CD4-positive, alpha-beta memory T cell (primary cell): ENCODE results near the gene KCNJ9. TPM values are rescaled to one million over a fixed set of nuclear protein-coding genes. Genes with fewer than 3 reads are reported as not detected.

Experiments
- CTCF ChIA-PET: fragments of 350-600 bp; sonication (Branson Sonifier 250); formaldehyde crosslinking; loops from one replicate; lab custom pipeline; 2021; ENCODE audit warnings: inconsistent platforms; ENCODE audit not compliant: partially characterized antibody; lab: Charles Lee
- POLR2A ChIA-PET: fragments of 350-600 bp; sonication (Branson Sonifier 250); formaldehyde crosslinking; loops from one replicate; lab custom pipeline; 2021; ENCODE audit not compliant: partially characterized antibody; lab: Charles Lee
- DNase-seq, 5 donors: peaks; one replicate each; pipeline versions ENCODE4 v3.0.0 to v3.0.0-alpha.2; 2020 to 2022; ENCODE audit warnings: mixed read lengths in 1 of 5
- H3K27ac ChIP-seq: one replicate; pipeline ENCODE4 v1.7.0; 2013; ENCODE audit warnings: low read depth, low read length
- H3K27me3 ChIP-seq: 2 replicates; pipeline ENCODE4 v1.7.0; 2013; ENCODE audit warnings: mild to moderate bottlenecking, low read length, moderate library complexity; ENCODE audit not compliant: insufficient read depth
- H3K36me3 ChIP-seq: 2 replicates; pipeline ENCODE4 v1.7.0; 2013; ENCODE audit warnings: mild to moderate bottlenecking, low read length, moderate library complexity; ENCODE audit not compliant: insufficient read depth
- H3K4me1 ChIP-seq: 2 replicates; pipeline ENCODE4 v1.7.0; 2013; ENCODE audit warnings: mild to moderate bottlenecking, low read length, moderate library complexity; ENCODE audit not compliant: insufficient read depth
- H3K4me3 ChIP-seq, 2 donors: one replicate each; pipeline ENCODE4 v1.7.0; 2013; ENCODE audit warnings: low read length in 2 of 2, mild to moderate bottlenecking in 1 of 2
- H3K9me3 ChIP-seq, 2 donors: one replicate each; pipeline ENCODE4 v1.7.0; 2013; ENCODE audit warnings: low read length in 2 of 2, control low read depth in 1 of 2; ENCODE audit not compliant: control insufficient read depth in 1 of 2
- H3K27ac Mint-ChIP-seq, 7 donors: one replicate each; pipeline ENCODE4 v1.8.0; 2020 to 2021; ENCODE audit warnings: mixed read lengths in 7 of 7, mild to moderate bottlenecking in 6 of 7, inconsistent platforms in 3 of 7, moderate library complexity in 3 of 7
- H3K27me3 Mint-ChIP-seq, 2 donors: one replicate each; pipeline ENCODE4 v1.8.0; 2020 to 2021; ENCODE audit warnings: mixed read lengths in 2 of 2
- H3K36me3 Mint-ChIP-seq, 2 donors: one replicate each; pipeline ENCODE4 v1.8.0; 2020 to 2021; ENCODE audit warnings: mixed read lengths in 2 of 2, inconsistent platforms in 1 of 2, mild to moderate bottlenecking in 1 of 2
- H3K4me1 Mint-ChIP-seq, 4 donors: one replicate each; pipeline ENCODE4 v1.8.0; 2020 to 2021; ENCODE audit warnings: mixed read lengths in 4 of 4, mild to moderate bottlenecking in 1 of 4
- H3K4me3 Mint-ChIP-seq, 8 donors: one replicate each; pipeline ENCODE4 v1.8.0; 2020 to 2021; ENCODE audit warnings: mixed read lengths in 8 of 8, mild to moderate bottlenecking in 7 of 8, moderate library complexity in 6 of 8, inconsistent platforms in 3 of 8
- H3K9me3 Mint-ChIP-seq, 8 donors: one replicate each; pipeline ENCODE4 v1.8.0; 2020 to 2021; ENCODE audit warnings: mixed read lengths in 8 of 8, mild to moderate bottlenecking in 5 of 8, inconsistent platforms in 3 of 8, moderate library complexity in 1 of 8
- intact Hi-C: fragments of 100-400 bp; cut with micrococcal nuclease; formaldehyde crosslinking; loops from one replicate; pipeline ENCODE4 v1.15.1; 2023
- polyA plus RNA-seq, 2 donors: library from polyadenylated mRNA; unstranded; fragments of 300-500 nt; fragmentation: Illumina TruSeq; gene quantifications; one replicate each; pipeline ENCODE4 v1.2.3, GENCODE V29; 2021
- total RNA-seq, 2 experiments: library from RNA; stranded (reverse); gene quantifications; one replicate each; pipeline ENCODE4 v1.2.3, GENCODE V29; 2021

KCNJ9 gene
- total and polyA plus RNA-seq, 4 experiments from 2014 or later: not detected

- H3K36me3 ChIP-seq: no peaks in the 10 kb centered on the region
- no peak overlapping the region for H3K4me3 ChIP-seq
- H3K9me3 Mint-ChIP-seq: no peaks in the 10 kb centered on the region
- no peak for DNase-seq
- CTCF ChIA-PET: no interaction called here
- H3K27ac ChIP-seq: no peak overlapping the region
- H3K4me1 ChIP-seq: no peaks in the 10 kb centered on the region
- no peaks in the 10 kb centered on the region for H3K9me3 ChIP-seq
- POLR2A ChIA-PET: no interaction called here
- no peaks in the 10 kb centered on the region for H3K4me1 Mint-ChIP-seq
- H3K27me3 ChIP-seq: no peaks in the 10 kb centered on the region
- no peak overlapping the region for H3K27ac Mint-ChIP-seq
- H3K27me3 Mint-ChIP-seq: peaks cover 5 to 13% of the 10 kb centered on the region in 2 donors
- H3K4me3 Mint-ChIP-seq: no peak overlapping the region
- H3K36me3 Mint-ChIP-seq: no peaks in the 10 kb centered on the region
- intact Hi-C loops: no loop called here
These were observed 55.0 kb downstream of the KCNJ9 start for GRCh38 chr1:160136121-160136925.

- H3K4me3 ChIP-seq: no peak overlapping the region
- H3K27me3 Mint-ChIP-seq: peaks cover 6 to 19% of the 10 kb centered on the region in 2 donors
- no peak overlapping the region for H3K27ac ChIP-seq
- no peak for DNase-seq
- intact Hi-C loops: no loop called here
- H3K4me1 ChIP-seq: no peaks in the 10 kb centered on the region
- ChIA-PET CTCF (interaction anchor here (0.6 kb wide), 1 partner anchor 857 kb away, joined by 4 read pairs; no protein-coding TSS in a partner anchor), POLR2A (no interaction called here)
- H3K4me1 Mint-ChIP-seq: no peaks in the 10 kb centered on the region
- no peaks in the 10 kb centered on the region for H3K36me3 Mint-ChIP-seq
- no peak overlapping the region for H3K4me3 Mint-ChIP-seq
- no peaks in the 10 kb centered on the region for H3K9me3 ChIP-seq
- H3K9me3 Mint-ChIP-seq: no peaks in the 10 kb centered on the region
- no peaks in the 10 kb centered on the region for H3K27me3 ChIP-seq
- H3K36me3 ChIP-seq: no peaks in the 10 kb centered on the region
- no peak overlapping the region for H3K27ac Mint-ChIP-seq
These were observed 55.5 kb downstream of the KCNJ9 start for GRCh38 chr1:160136926-160137200.

GRCh38 chr1:160137216-160137862, 56.0 kb downstream of the KCNJ9 start:
- H3K27me3 ChIP-seq: no peaks in the 10 kb centered on the region
- Mint-ChIP-seq H3K27me3 (peaks cover 6 to 19% of the 10 kb centered on the region in 2 donors), H3K4me3 (no peak overlapping the region), H3K27ac (no peak overlapping the region), H3K4me1 (no peaks in the 10 kb centered on the region), H3K36me3 (no peaks in the 10 kb centered on the region), H3K9me3 (no peaks in the 10 kb centered on the region)
- H3K9me3 ChIP-seq: no peaks in the 10 kb centered on the region
- H3K36me3 ChIP-seq: no peaks in the 10 kb centered on the region
- H3K4me1 ChIP-seq: no peaks in the 10 kb centered on the region
- intact Hi-C loops: no loop called here
- POLR2A ChIA-PET: no interaction called here
- DNase-seq: no peak
- CTCF ChIA-PET: interaction anchor here (0.6 kb wide), 1 partner anchor 857 kb away, joined by 4 read pairs; no protein-coding TSS in a partner anchor
- H3K27ac ChIP-seq: no peak overlapping the region
- H3K4me3 ChIP-seq: no peak overlapping the region

- Histone ChIP-seq H3K9me3 (no peaks in the 10 kb centered on the region), H3K27ac (no peak overlapping the region), H3K4me1 (no peaks in the 10 kb centered on the region), H3K27me3 (no peaks in the 10 kb centered on the region), H3K36me3 (no peaks in the 10 kb centered on the region), H3K4me3 (no peak overlapping the region)
- Mint-ChIP-seq H3K4me3 (no peak overlapping the region), H3K27ac (no peak overlapping the region), H3K27me3 (peaks cover 11 to 24% of the 10 kb centered on the region in 2 donors), H3K36me3 (no peaks in the 10 kb centered on the region), H3K4me1 (no peaks in the 10 kb centered on the region), H3K9me3 (no peaks in the 10 kb centered on the region)
- ChIA-PET CTCF (no interaction called here), POLR2A (no interaction called here)
- DNase-seq: no peak
- intact Hi-C loops: no loop called here
These were observed 58.5 kb downstream of the KCNJ9 start for GRCh38 chr1:160139840-160140239.

Other genes starting within 250 kb of the KCNJ9 start
- gene VSIG8, start 218.9 kb upstream of the KCNJ9 start, total RNA-seq: not detected
- gene VSIG8, start 218.9 kb upstream of the KCNJ9 start, polyA plus RNA-seq: not detected
- gene CFAP45, start 181.4 kb upstream of the KCNJ9 start, total RNA-seq: under 1 TPM in 1 of 2 experiments, not detected in 1; 0.67 TPM
- under 1 TPM; 0.15 to 0.52 TPM for gene CFAP45, start 181.4 kb upstream of the KCNJ9 start, polyA plus RNA-seq
- gene TAGLN2, start 156.0 kb upstream of the KCNJ9 start, total RNA-seq: 100 to 1,000 TPM; 196 to 207 TPM
- 1,000 to 10,000 TPM; 1,014 to 1,289 TPM for gene TAGLN2, start 156.0 kb upstream of the KCNJ9 start, polyA plus RNA-seq
- gene IGSF9, start 135.9 kb upstream of the KCNJ9 start, total RNA-seq: not detected
- not detected for gene IGSF9, start 135.9 kb upstream of the KCNJ9 start, polyA plus RNA-seq
- not detected for gene SLAMF9, start 127.3 kb upstream of the KCNJ9 start, total RNA-seq
- not detected for gene SLAMF9, start 127.3 kb upstream of the KCNJ9 start, polyA plus RNA-seq
- gene PIGM, start 49.5 kb upstream of the KCNJ9 start, total RNA-seq: 10 to 100 TPM; 11.7 to 12.3 TPM
- gene PIGM, start 49.5 kb upstream of the KCNJ9 start, polyA plus RNA-seq: 1 to 10 TPM; 2.9 to 3.5 TPM
- gene KCNJ10, start 11.4 kb upstream of the KCNJ9 start, total RNA-seq: not detected
- under 1 TPM in 1 of 2 donors, not detected in 1; 0.08 TPM for gene KCNJ10, start 11.4 kb upstream of the KCNJ9 start, polyA plus RNA-seq
- 10 to 100 TPM; 48.8 to 51.2 TPM for gene IGSF8, start 17.1 kb downstream of the KCNJ9 start, total RNA-seq
- 10 to 100 TPM; 36.8 to 46.9 TPM for gene IGSF8, start 17.1 kb downstream of the KCNJ9 start, polyA plus RNA-seq
- not detected for gene ATP1A2, start 34.2 kb downstream of the KCNJ9 start, total RNA-seq
- gene ATP1A2, start 34.2 kb downstream of the KCNJ9 start, polyA plus RNA-seq: not detected
- gene ATP1A4, start 70.1 kb downstream of the KCNJ9 start, total RNA-seq: not detected
- not detected for gene ATP1A4, start 70.1 kb downstream of the KCNJ9 start, polyA plus RNA-seq
- gene CASQ1, start 109.0 kb downstream of the KCNJ9 start, total RNA-seq: not detected
- gene CASQ1, start 109.0 kb downstream of the KCNJ9 start, polyA plus RNA-seq: not detected
- 10 to 100 TPM; 23.1 to 25.1 TPM for gene PEA15, start 123.8 kb downstream of the KCNJ9 start, total RNA-seq
- 10 to 100 TPM in 1 of 2 donors, 1 to 10 TPM in 1; 7.6 to 10.0 TPM for gene PEA15, start 123.8 kb downstream of the KCNJ9 start, polyA plus RNA-seq
- gene DCAF8, start 181.0 kb downstream of the KCNJ9 start, total RNA-seq: 100 to 1,000 TPM; 211 to 223 TPM
- 10 to 100 TPM; 57.5 to 67.8 TPM for gene DCAF8, start 181.0 kb downstream of the KCNJ9 start, polyA plus RNA-seq
- 10 to 100 TPM; 53.5 to 60.6 TPM for gene PEX19, start 203.6 kb downstream of the KCNJ9 start, total RNA-seq
- gene PEX19, start 203.6 kb downstream of the KCNJ9 start, polyA plus RNA-seq: 10 to 100 TPM; 41.2 to 84.0 TPM